Heart right ventricle (tissue), 16 donors: ENCODE data around the gene SLC17A9. TPM values are rescaled to one million over a fixed set of nuclear protein-coding genes. Genes with fewer than 3 reads are reported as not detected.

Experiments
- ATAC-seq, 8 donors: fragments of 200-7000 bp; cut with Tn5 transposase; one replicate each; pipeline ENCODE4 v1.9.1; 2020; ENCODE audit warnings: mild to moderate bottlenecking in 8 of 8, moderate library complexity in 8 of 8, moderate number of reproducible peaks in 1 of 8
- DNase-seq, 2 donors: peaks; one replicate each; pipeline ENCODE4 v3.0.0-alpha.2; 2020
- H3K27ac ChIP-seq, 10 donors: fragments of 200-600 bp; sonication (generic) in 2 of 10; one replicate each; pipeline versions ENCODE4 v1.5.0 to v1.8.0; 2020 to 2022; ENCODE audit warnings: mild to moderate bottlenecking in 3 of 10
- H3K27me3 ChIP-seq, 7 donors: fragments of 200-600 bp; one replicate each; pipeline ENCODE4 v1.8.0; 2021 to 2022; ENCODE audit warnings: mild to moderate bottlenecking in 2 of 7
- H3K36me3 ChIP-seq, 9 donors: fragments of 200-600 bp; sonication (generic) in 1 of 9; one replicate each; pipeline versions ENCODE4 v1.5.0 to v1.8.0; 2020 to 2022; ENCODE audit warnings: mild to moderate bottlenecking in 2 of 9
- H3K4me1 ChIP-seq, 9 donors: fragments of 200-600 bp; sonication (generic) in 1 of 9; one replicate each; pipeline versions ENCODE4 v1.5.0 to v1.8.0; 2020 to 2022; ENCODE audit warnings: mild to moderate bottlenecking in 4 of 9
- H3K4me3 ChIP-seq, 10 donors: fragments of 200-600 bp; sonication (generic) in 2 of 10; one replicate each; pipeline versions ENCODE4 v1.5.0 to v1.8.0; 2020 to 2022; ENCODE audit warnings: mild to moderate bottlenecking in 7 of 10, moderate library complexity in 2 of 10
- H3K9me3 ChIP-seq, 11 donors: fragments of 200-600 bp in 10 of 11; sonication (generic) in 2 of 11; one replicate each; pipeline versions ENCODE4 v1.5.0 to v1.8.0; 2013 to 2022; ENCODE audit warnings: mild to moderate bottlenecking in 2 of 11, control low read depth in 1 of 11, moderate library complexity in 1 of 11
- WGBS, 2 donors: extraction: QIAGEN DNeasy Blood & Tissue Kit; methylation state at CpG; one replicate each; pipeline ENCODE4 v1.1.7; 2013; ENCODE audit warnings: inconsistent platforms in 1 of 2; 5-methylcytosine and 5-hydroxymethylcytosine counted together
- intact Hi-C, 10 donors: fragments of 100-400 bp; cut with DNase I; formaldehyde crosslinking; loops; one replicate each; pipeline versions ENCODE4 v1.11.1 to v1.14.2; 2022
- polyA plus RNA-seq, 2 donors: library from polyadenylated mRNA; stranded (reverse); fragments of 200-250 nt; gene quantifications; one replicate each; pipeline ENCODE4 v1.2.3, GENCODE V29; 2013
- total RNA-seq, 10 donors: library from RNA; stranded (reverse); fragmentation: NEBNext Ultra II Directional in 3 of 10; extraction: Animal tissue kit (Norgen Biotek cat#: 25700) in 3 of 10; gene quantifications; one replicate each; pipeline versions ENCODE4 v1.2.1 to v1.2.4, GENCODE V29; 2021 to 2023
- TF ChIP-seq, protein P1 (sequence below), 9 donors: fragments of 200-600 bp; sonication (generic) in 2 of 9; IDR thresholded peaks; one replicate each; pipeline versions ENCODE4 v1.5.0 to v1.8.0; 2021 to 2022; ENCODE audit warnings: antibody characterized with exemption in 9 of 9, mild to moderate bottlenecking in 5 of 9, moderate library complexity in 1 of 9
- donor health status: Arrhythmogenic right ventricular cardiomyopathy.
- donor health status: ischemic (EF 13 %, LVEDD 7.1; RV severe dilation, severe dysfunction).
- donor health status: healthy with polysubstance abuse.
- donor health status: DM: no; HTN: yes; CAD: no.
- donor health status: DM: no; HTN: no; CAD: no.
- donor health status: ischemic (EF 25% LVEDD 6.9; RV normal size, moderate dysfunction).
- donor health status: ischemic (EF 25% LVEDD 5.7; RV mildly dilated, moderate dysfunction).
- donor health status: healthy.
- donor health status: DM: yes; HTN: yes; CAD: no.
- donor health status: Ischemic cardiomyopathy.
- donor health status: ischemic (EF 35%, LVEDD 5.7; RV mildly dilated, moderate dysfunction).
- donor health status: nonischemic (EF 11% LVEDD 7.7; RV severe dilation, severe dysfunction).
- donor health status: DM: yes; HTN: yes; CAD: no.
- donor health status: PGD.
- donor health status: ischemic (EF 29% LVEDD 5.4; RV normal size, mild dysfunction).
- donor health status: nonischemic (EF 23%, LVEDD 6.1; RV moderate dilation, normal function).

Gene SLC17A9
- total and polyA plus RNA-seq, 12 donors = 0.19 to 8.3 (median 1.0) TPM

- peaks cover 12 to 53% (median 40%) of the 10 kb centered on the region in 9 donors for H3K4me1 ChIP-seq
- ATAC-seq (no peak), DNase-seq (no peak)
- TF ChIP-seq, protein P1, sequence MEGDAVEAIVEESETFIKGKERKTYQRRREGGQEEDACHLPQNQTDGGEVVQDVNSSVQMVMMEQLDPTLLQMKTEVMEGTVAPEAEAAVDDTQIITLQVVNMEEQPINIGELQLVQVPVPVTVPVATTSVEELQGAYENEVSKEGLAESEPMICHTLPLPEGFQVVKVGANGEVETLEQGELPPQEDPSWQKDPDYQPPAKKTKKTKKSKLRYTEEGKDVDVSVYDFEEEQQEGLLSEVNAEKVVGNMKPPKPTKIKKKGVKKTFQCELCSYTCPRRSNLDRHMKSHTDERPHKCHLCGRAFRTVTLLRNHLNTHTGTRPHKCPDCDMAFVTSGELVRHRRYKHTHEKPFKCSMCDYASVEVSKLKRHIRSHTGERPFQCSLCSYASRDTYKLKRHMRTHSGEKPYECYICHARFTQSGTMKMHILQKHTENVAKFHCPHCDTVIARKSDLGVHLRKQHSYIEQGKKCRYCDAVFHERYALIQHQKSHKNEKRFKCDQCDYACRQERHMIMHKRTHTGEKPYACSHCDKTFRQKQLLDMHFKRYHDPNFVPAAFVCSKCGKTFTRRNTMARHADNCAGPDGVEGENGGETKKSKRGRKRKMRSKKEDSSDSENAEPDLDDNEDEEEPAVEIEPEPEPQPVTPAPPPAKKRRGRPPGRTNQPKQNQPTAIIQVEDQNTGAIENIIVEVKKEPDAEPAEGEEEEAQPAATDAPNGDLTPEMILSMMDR (IDR thresholded peaks at IDR 0.05) = no peak
- H3K36me3 ChIP-seq = peaks cover 0 to 62% (median 10%) of the 10 kb centered on the region in 9 donors
- intact Hi-C loops = loop anchor here in 1 of 10 donors (10.0 kb wide), 1 partner anchor 55 kb away; the partner anchor contains the start of gene BHLHE23
- peaks cover 0 to 4% (median 0%) of the 10 kb centered on the region in 11 donors for H3K9me3 ChIP-seq
- WGBS, 2 donors = 92 to 94% methylated on average over 12 of the region's 12 CpGs
- no peak overlapping the region for H3K4me3 ChIP-seq
- H3K27ac ChIP-seq = no peak overlapping the region
- no peaks in the 10 kb centered on the region for H3K27me3 ChIP-seq
Measured at GRCh38 chr20:62949962-62950361, 2.5 kb upstream of the SLC17A9 start.

DNA sequence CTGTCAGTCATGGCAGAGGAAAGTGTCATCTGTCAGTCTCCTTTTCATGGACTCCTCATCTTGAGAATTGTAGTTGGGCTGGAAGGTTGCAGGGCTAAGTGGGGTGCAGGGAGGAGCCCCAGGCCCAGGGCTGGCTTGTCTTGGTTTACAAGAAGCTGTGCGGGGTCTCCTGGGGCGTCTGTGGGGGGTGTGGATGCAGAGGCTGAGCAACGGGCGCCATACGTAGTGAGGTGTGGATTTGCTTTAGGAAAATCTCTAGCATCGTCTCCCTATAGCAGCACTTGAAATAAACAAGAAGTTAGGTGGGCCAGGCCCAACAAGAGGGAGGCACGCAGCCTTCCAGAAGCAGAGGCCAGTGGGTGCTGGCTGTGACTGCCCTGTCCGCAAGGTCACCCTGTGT, 1.8 kb upstream of the SLC17A9 start:
- Histone ChIP-seq H3K9me3 (peaks cover 0 to 4% (median 0%) of the 10 kb centered on the region in 11 donors), H3K36me3 (peaks cover 0 to 54% (median 4%) of the 10 kb centered on the region in 9 donors), H3K4me1 (peaks cover 12 to 56% (median 40%) of the 10 kb centered on the region in 9 donors), H3K4me3 (no peak overlapping the region), H3K27me3 (no peaks in the 10 kb centered on the region), H3K27ac (no peak overlapping the region)
- 94 to 95% methylated on average over 8 of the region's 8 CpGs for WGBS, 2 donors
- no peak for DNase-seq
- intact Hi-C loops = loop anchor here in 1 of 10 donors (10.0 kb wide), 1 partner anchor 54 kb away; the partner anchor contains the start of gene BHLHE23
- no peak for ATAC-seq
- TF ChIP-seq, protein P1 (IDR thresholded peaks at IDR 0.05) = no peak

- H3K27ac ChIP-seq = no peak overlapping the region
- H3K27me3 ChIP-seq = no peaks in the 10 kb centered on the region
- intact Hi-C loops = loop anchor here in 1 of 10 donors (10.0 kb wide), 1 partner anchor 53 kb away; the partner anchor contains the start of gene BHLHE23
- H3K4me1 ChIP-seq = peaks cover 15 to 55% (median 39%) of the 10 kb centered on the region in 9 donors
- H3K9me3 ChIP-seq = peaks cover 0 to 4% (median 0%) of the 10 kb centered on the region in 11 donors
- H3K36me3 ChIP-seq = peaks cover 0 to 49% (median 0%) of the 10 kb centered on the region in 9 donors
- TF ChIP-seq, protein P1 (IDR thresholded peaks at IDR 0.05) = no peak
- no peak for DNase-seq
- 90 to 94% methylated on average over 11 of the region's 11 CpGs for WGBS, 2 donors
- ATAC-seq = no peak
- no peak overlapping the region for H3K4me3 ChIP-seq
Measured at GRCh38 chr20:62951143-62951895, 1.2 kb upstream of the SLC17A9 start.

- intact Hi-C loops = loop anchor here in 1 of 10 donors (10.0 kb wide), 1 partner anchor 53 kb away; the partner anchor contains the start of gene BHLHE23
- H3K27me3 ChIP-seq = no peaks in the 10 kb centered on the region
- H3K36me3 ChIP-seq = peaks cover 0 to 43% (median 0%) of the 10 kb centered on the region in 9 donors
- 91 to 95% methylated on average over 8 of the region's 8 CpGs for WGBS, 2 donors
- peak overlapping the region in 2 of 10 donors; percentile 83 to 86 for H3K27ac ChIP-seq
- TF ChIP-seq, protein P1 (IDR thresholded peaks at IDR 0.05) = no peak
- DNase-seq (no peak), ATAC-seq (no peak)
- H3K9me3 ChIP-seq = peaks cover 0 to 4% (median 0%) of the 10 kb centered on the region in 11 donors
- H3K4me1 ChIP-seq = peaks cover 15 to 50% (median 34%) of the 10 kb centered on the region in 9 donors
- H3K4me3 ChIP-seq = peak overlapping the region in 6 of 10 donors; percentile 21 to 53 (median 36)
Measured at GRCh38 chr20:62951896-62952372, 575 bp upstream of the SLC17A9 start.
